ENCODE data around the gene ASMTL. TPM values are rescaled to one million over a fixed set of nuclear protein-coding genes. Genes with fewer than 3 reads are reported as not detected.
"Not testable (repeated sequence)": the region's sequence is repeated elsewhere in the genome, so short reads cannot be mapped to it uniquely, and the experiment has no call there.

Gene ASMTL
- total RNA-seq, 1 donor from 2014 or later: 31.7 TPM

DNA sequence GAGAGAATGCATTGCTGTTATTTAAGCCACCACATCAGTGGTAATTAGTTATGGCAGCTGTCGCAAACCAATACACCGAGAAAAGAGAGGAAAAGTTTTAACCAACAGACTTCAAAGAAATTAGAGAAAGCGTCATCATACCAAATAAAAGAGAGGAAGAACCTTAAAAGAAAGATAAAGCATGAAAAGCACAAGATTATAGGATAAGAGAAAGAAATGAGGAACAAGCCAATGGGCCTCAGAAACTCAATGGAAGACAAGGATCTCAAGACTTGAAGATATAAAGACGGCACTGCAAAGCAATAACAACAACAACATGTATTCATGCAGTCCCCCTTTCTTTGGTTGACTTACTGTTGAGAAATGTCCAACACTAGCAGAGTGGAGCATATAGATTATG is 22.8 kb upstream of the ASMTL start:
- Histone ChIP-seq H3K9me3 (no peaks in the 10 kb centered on the region), H3K4me1 (no peaks in the 10 kb centered on the region), H3K36me3 (no peaks in the 10 kb centered on the region), H3K27ac (no peak overlapping the region), H3K4me3 (no peak overlapping the region), H3K27me3 (no peaks in the 10 kb centered on the region)
- DNase-seq (ENCODE audit: extremely low spot score in 2 of 2): no peak
- TF ChIP-seq, protein P1, sequence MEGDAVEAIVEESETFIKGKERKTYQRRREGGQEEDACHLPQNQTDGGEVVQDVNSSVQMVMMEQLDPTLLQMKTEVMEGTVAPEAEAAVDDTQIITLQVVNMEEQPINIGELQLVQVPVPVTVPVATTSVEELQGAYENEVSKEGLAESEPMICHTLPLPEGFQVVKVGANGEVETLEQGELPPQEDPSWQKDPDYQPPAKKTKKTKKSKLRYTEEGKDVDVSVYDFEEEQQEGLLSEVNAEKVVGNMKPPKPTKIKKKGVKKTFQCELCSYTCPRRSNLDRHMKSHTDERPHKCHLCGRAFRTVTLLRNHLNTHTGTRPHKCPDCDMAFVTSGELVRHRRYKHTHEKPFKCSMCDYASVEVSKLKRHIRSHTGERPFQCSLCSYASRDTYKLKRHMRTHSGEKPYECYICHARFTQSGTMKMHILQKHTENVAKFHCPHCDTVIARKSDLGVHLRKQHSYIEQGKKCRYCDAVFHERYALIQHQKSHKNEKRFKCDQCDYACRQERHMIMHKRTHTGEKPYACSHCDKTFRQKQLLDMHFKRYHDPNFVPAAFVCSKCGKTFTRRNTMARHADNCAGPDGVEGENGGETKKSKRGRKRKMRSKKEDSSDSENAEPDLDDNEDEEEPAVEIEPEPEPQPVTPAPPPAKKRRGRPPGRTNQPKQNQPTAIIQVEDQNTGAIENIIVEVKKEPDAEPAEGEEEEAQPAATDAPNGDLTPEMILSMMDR (IDR thresholded peaks at IDR 0.05): no peak
- no peak for TF ChIP-seq POLR2AphosphoS5 (IDR thresholded peaks at IDR 0.05; ENCODE audit: insufficient read depth in 1 of 2, low read depth in 1 of 2)
- intact Hi-C loops (cut with DNase I): no loop called here

DNA sequence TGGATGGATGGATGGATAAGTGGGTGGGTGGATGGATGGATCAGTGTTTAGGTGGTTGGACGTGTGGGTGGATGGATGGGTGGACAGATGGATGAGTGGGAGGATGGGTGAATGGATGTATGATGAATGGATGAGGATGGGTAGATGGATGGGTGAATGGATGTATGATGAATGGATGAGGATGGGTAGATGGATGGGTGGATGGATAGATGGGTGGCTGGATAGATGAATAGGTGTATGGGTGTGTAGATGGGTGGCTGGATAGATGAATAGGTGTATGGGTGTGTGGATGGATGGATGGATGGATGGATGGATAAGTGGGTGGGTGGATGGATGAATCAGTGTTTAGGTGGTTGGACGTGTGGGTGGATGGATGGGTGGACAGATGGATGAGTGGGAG is 21.9 kb upstream of the ASMTL start:
- DNase-seq (ENCODE audit: extremely low spot score in 2 of 2): peak in 1 of 2 donors; percentile 10
- intact Hi-C loops (cut with DNase I); H3K36me3 ChIP-seq; H3K9me3 ChIP-seq; H3K27ac ChIP-seq; H3K4me3 ChIP-seq; H3K4me1 ChIP-seq; H3K27me3 ChIP-seq: not testable (repeated sequence)

DNA sequence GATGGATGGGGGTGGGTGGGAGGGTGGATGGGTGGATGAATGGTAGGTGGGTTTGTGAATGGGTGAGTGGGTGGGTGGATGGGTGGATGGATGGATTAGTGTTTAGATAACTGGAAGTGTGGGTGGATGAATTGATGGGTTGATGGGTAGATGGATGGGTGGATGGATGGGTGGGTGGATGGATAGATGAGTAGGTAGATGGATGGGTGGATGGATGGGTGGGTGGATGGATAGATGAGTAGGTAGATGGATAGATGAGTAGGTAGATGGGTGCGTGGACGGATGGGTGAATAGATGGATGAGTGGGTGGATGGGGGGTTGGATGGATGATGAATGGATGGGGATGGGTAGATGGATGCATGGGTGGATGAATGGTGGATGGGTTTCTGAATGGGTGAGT is 20.3 kb upstream of the ASMTL start:
- intact Hi-C loops (cut with DNase I): no loop called here
- DNase-seq (ENCODE audit: extremely low spot score in 2 of 2): peak in 1 of 2 donors; percentile 67
- no peak overlapping the region for H3K27ac ChIP-seq
- no peaks in the 10 kb centered on the region for H3K9me3 ChIP-seq
- TF ChIP-seq POLR2A (IDR thresholded peaks at IDR 0.05) (no peak), POLR2AphosphoS5 (IDR thresholded peaks at IDR 0.05; ENCODE audit: insufficient read depth in 1 of 2, low read depth in 1 of 2) (no peak)
- TF ChIP-seq, protein P1 (IDR thresholded peaks at IDR 0.05): no peak
- no peaks in the 10 kb centered on the region for H3K36me3 ChIP-seq
- H3K4me3 ChIP-seq: no peak overlapping the region
- no peaks in the 10 kb centered on the region for H3K4me1 ChIP-seq
- no peaks in the 10 kb centered on the region for H3K27me3 ChIP-seq

DNA sequence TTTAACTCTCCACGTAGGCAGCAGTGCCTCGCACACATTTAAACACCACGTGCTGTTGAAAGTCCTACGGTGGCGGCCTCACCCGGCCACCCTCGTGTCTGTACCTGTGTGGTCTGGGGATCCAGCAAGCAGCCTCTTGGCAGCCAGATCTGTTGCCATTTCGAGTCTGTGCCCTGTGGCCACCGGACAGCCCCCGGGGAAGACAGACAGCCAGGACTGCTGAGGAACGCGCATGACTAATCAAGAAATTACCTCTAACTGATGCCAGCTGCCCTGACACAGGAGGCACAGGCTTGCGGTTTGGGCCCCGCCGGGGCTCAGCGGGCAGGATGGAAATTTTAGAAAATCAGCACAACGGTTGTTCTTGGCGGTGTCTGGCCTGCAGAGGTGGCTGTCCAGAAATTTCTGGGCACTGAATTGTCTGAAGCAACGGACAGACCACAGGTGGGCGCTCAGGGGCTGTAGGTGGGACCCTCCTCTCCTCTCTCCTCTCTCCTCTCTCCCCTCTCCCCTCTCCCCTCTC is 15.6 kb upstream of the ASMTL start:
- intact Hi-C loops (cut with DNase I): no loop called here
- H3K27me3 ChIP-seq: no peaks in the 10 kb centered on the region
- H3K4me3 ChIP-seq: no peak overlapping the region
- no peak overlapping the region for H3K27ac ChIP-seq
- H3K4me1 ChIP-seq: no peaks in the 10 kb centered on the region
- DNase-seq (ENCODE audit: extremely low spot score in 2 of 2): peak in 1 of 2 donors; percentile 65
- no peaks in the 10 kb centered on the region for H3K36me3 ChIP-seq
- no peaks in the 10 kb centered on the region for H3K9me3 ChIP-seq
- TF ChIP-seq, protein P1 (IDR thresholded peaks at IDR 0.05): no peak
- TF ChIP-seq POLR2AphosphoS5 (IDR thresholded peaks at IDR 0.05; ENCODE audit: insufficient read depth in 1 of 2, low read depth in 1 of 2) (no peak), POLR2A (IDR thresholded peaks at IDR 0.05) (no peak)

DNA sequence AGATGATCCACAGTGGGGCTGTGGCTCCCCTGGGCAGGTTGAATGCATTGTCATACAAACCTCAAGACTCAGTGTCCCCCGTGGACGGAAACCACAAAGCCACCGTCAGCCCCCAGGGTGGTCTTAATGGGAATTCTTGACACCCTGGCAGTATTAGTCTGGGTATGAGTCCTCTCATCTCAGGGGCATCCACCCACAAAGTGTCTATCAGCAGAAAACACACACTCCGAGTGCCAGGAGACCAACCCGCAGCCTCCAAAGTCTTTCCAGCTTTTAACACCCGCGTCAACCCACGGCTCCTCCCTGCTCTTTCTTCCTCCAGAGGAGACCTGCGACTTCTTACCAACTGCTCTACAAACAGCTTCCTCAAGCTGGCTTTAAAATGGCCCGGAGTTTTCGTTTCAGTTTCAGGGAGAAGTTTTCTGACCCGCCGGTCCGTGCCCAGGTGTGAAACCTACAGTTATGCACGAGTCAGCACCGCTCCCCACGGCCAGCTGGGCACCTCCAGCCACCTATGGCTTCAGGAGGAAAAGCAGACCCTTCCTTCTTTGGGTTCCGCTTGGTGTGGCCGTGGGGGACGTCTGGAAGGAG is 14.4 kb upstream of the ASMTL start:
- H3K9me3 ChIP-seq: no peaks in the 10 kb centered on the region
- intact Hi-C loops (cut with DNase I): no loop called here
- no peak overlapping the region for H3K27ac ChIP-seq
- H3K36me3 ChIP-seq: no peaks in the 10 kb centered on the region
- peak; percentile 58 to 70 for DNase-seq (ENCODE audit: extremely low spot score in 2 of 2)
- H3K4me1 ChIP-seq: no peaks in the 10 kb centered on the region
- TF ChIP-seq, protein P1 (IDR thresholded peaks at IDR 0.05): no peak
- no peak for TF ChIP-seq POLR2AphosphoS5 (IDR thresholded peaks at IDR 0.05; ENCODE audit: insufficient read depth in 1 of 2, low read depth in 1 of 2)
- no peak for TF ChIP-seq POLR2A (IDR thresholded peaks at IDR 0.05)
- no peak overlapping the region for H3K4me3 ChIP-seq
- H3K27me3 ChIP-seq: no peaks in the 10 kb centered on the region

Measured in vagina (tissue), 2 donors.